Measurements from ENCODE around the gene SLC25A12. TPM values are rescaled to one million over a fixed set of nuclear protein-coding genes. Genes with fewer than 3 reads are reported as not detected.

SLC25A12 gene
- total and polyA plus RNA-seq, 2 of the 13 experiments (the other 11 are each of a cell fraction or from before 2014, with no cell fraction given), result 8.1 to 15.9 TPM

GRCh38 chr2:171807831-171808393, 86.1 kb downstream of the SLC25A12 start (continued):
- TF ChIP-seq ZNF576 (CRISPR knock-in tag; IDR thresholded peaks at IDR 0.05), result no peak
- no peak for TF ChIP-seq ZNF224 (CRISPR knock-in tag; IDR thresholded peaks at IDR 0.05)
- peak; percentile 32; the same call in 1 of the 2 replicates for TF ChIP-seq PATZ1 (CRISPR knock-in tag; IDR thresholded peaks at IDR 0.05)
- TF ChIP-seq HNRNPH1 (optimal IDR thresholded peaks at IDR 0.05; ENCODE audit: low read depth, low read length), result no peak
- no peak for TF ChIP-seq AHR (CRISPR knock-in tag; IDR thresholded peaks at IDR 0.05)
- TF ChIP-seq JARID2 (CRISPR knock-in tag; IDR thresholded peaks at IDR 0.05; ENCODE audit: insufficient replicate concordance), result no peak
- TF ChIP-seq ZNF318 (CRISPR knock-in tag; IDR thresholded peaks at IDR 0.05), result no peak
- TF ChIP-seq KLF13 (CRISPR knock-in tag; IDR thresholded peaks at IDR 0.05), result no peak
- TF ChIP-seq ZFP62 (CRISPR knock-in tag; IDR thresholded peaks at IDR 0.05), result no peak
- TF ChIP-seq ATM (IDR thresholded peaks at IDR 0.05; ENCODE audit: borderline replicate concordance), result no peak
- TF ChIP-seq MTF2 (CRISPR knock-in tag; IDR thresholded peaks at IDR 0.05; ENCODE audit: borderline replicate concordance), result no peak
- peak; percentile 78 for TF ChIP-seq ISL2 (CRISPR knock-in tag; IDR thresholded peaks at IDR 0.05)
- TF ChIP-seq ZNF550 (CRISPR knock-in tag; IDR thresholded peaks at IDR 0.05; ENCODE audit: borderline replicate concordance), result no peak
- no peak for TF ChIP-seq ZNF605 (CRISPR knock-in tag; IDR thresholded peaks at IDR 0.05)
- no peak for TF ChIP-seq WIZ (CRISPR knock-in tag; IDR thresholded peaks at IDR 0.05)
- TF ChIP-seq MED1 (CRISPR knock-in tag; IDR thresholded peaks at IDR 0.05), result no peak
- no peak for TF ChIP-seq GMEB1 (CRISPR knock-in tag; IDR thresholded peaks at IDR 0.05; ENCODE audit: borderline replicate concordance)
- TF ChIP-seq ZNF713 (CRISPR knock-in tag; IDR thresholded peaks at IDR 0.05), result no peak
